Measurements from ENCODE around the gene ADD2. TPM values are rescaled to one million over a fixed set of nuclear protein-coding genes. Genes with fewer than 3 reads are reported as not detected.

The ADD2 gene
- total and polyA plus RNA-seq, 2 experiments from 2014 or later = 34.6 to 223 TPM

- TF ChIP-seq REST (IDR thresholded peaks at IDR 0.05; ENCODE audit: unreplicated experiment) (no peak), NANOG (IDR thresholded peaks at IDR 0.05; ENCODE audit: borderline replicate concordance) (no peak), EZH2phosphoT487 (IDR thresholded peaks at IDR 0.05; ENCODE audit: unreplicated experiment) (no peak), CTCF (conservative IDR thresholded peaks at IDR 0.05; ENCODE audit: low read depth in 2 of 2) (no peak), STAT1 (IDR thresholded peaks at IDR 0.05; ENCODE audit: unreplicated experiment) (no peak), ZNF331 (CRISPR knock-in tag; IDR thresholded peaks at IDR 0.05; ENCODE audit: low read depth) (no peak), JUNB (IDR thresholded peaks at IDR 0.05; ENCODE audit: unreplicated experiment) (no peak), EZH2 (IDR thresholded peaks at IDR 0.05; ENCODE audit: low read depth, unreplicated experiment) (no peak)
Observed at GRCh38 chr2:70797506-70797905, 29.5 kb upstream of the ADD2 start (continued).

- Histone ChIP-seq H3K4me2 (no peak overlapping the region), H3K36me3 (ENCODE audit: insufficient read depth) (no peaks in the 10 kb centered on the region), H3F3A (replicated peaks; ENCODE audit: low read depth) (peaks cover under 1% of the 10 kb centered on the region; the same call in 1 of the 2 replicates), H4K20me1 (replicated peaks; ENCODE audit: insufficient read depth) (0 out of 2 replicates have a peak, but pooled peaks cover 3% of the 10 kb centered on the region), H3K27ac (ENCODE audit: low read depth) (no peak overlapping the region), H3K4me3 (no peak overlapping the region), H3K4me1 (ENCODE audit: insufficient read depth) (peaks cover 3% of the 10 kb centered on the region; the same call in 1 of the 2 replicates), H3K27me3 (ENCODE audit: insufficient read depth) (peaks cover 59% of the 10 kb centered on the region), H2AFZ (no peak overlapping the region), H3K9me2 (ENCODE audit: insufficient read depth) (no peaks in the 10 kb centered on the region), H3K79me2 (replicated peaks; ENCODE audit: insufficient read depth) (no peaks in the 10 kb centered on the region)
- H3K27ac Mint-ChIP-seq = no peak overlapping the region
- TF ChIP-seq CREB1 (CRISPR knock-in tag; IDR thresholded peaks at IDR 0.05; ENCODE audit: low read depth) (no peak), POLR2AphosphoS5 (IDR thresholded peaks at IDR 0.05; ENCODE audit: low read depth) (no peak), EZH2 (IDR thresholded peaks at IDR 0.05; ENCODE audit: low read depth, unreplicated experiment) (no peak), EZH2phosphoT487 (IDR thresholded peaks at IDR 0.05; ENCODE audit: unreplicated experiment) (no peak), JUNB (IDR thresholded peaks at IDR 0.05; ENCODE audit: unreplicated experiment) (no peak), ETS1 (IDR thresholded peaks at IDR 0.05) (no peak), STAT1 (IDR thresholded peaks at IDR 0.05; ENCODE audit: unreplicated experiment) (no peak), NANOG (IDR thresholded peaks at IDR 0.05; ENCODE audit: borderline replicate concordance) (no peak), CTCF (conservative IDR thresholded peaks at IDR 0.05; ENCODE audit: low read depth in 2 of 2) (no peak), ZNF114 (CRISPR knock-in tag; IDR thresholded peaks at IDR 0.05) (no peak), ZNF331 (CRISPR knock-in tag; IDR thresholded peaks at IDR 0.05; ENCODE audit: low read depth) (no peak)
- DNase-seq (ENCODE audit: low spot score) (no peak), ATAC-seq (peak; percentile 76)
- no peak overlapping the region for H3K4me3 Mint-ChIP-seq
- peaks cover 12% of the 10 kb centered on the region for H3K4me1 Mint-ChIP-seq
- peaks cover 19% of the 10 kb centered on the region for H3K9me3 Mint-ChIP-seq
- peaks cover 7% of the 10 kb centered on the region for H3K36me3 Mint-ChIP-seq (ENCODE audit: low read depth)
- H3K27me3 Mint-ChIP-seq (ENCODE audit: insufficient read depth, low read depth, poor library complexity) = peaks cover 21% of the 10 kb centered on the region
Observed at GRCh38 chr2:70796262-70796661, 28.3 kb upstream of the ADD2 start.

All from GM23338 (cell line).